ENCODE results near the gene LINGO1. TPM values are rescaled to one million over a fixed set of nuclear protein-coding genes. Genes with fewer than 3 reads are reported as not detected.

LINGO1 gene
- total RNA-seq, 2 experiments from 2014 or later = not detected

DNA sequence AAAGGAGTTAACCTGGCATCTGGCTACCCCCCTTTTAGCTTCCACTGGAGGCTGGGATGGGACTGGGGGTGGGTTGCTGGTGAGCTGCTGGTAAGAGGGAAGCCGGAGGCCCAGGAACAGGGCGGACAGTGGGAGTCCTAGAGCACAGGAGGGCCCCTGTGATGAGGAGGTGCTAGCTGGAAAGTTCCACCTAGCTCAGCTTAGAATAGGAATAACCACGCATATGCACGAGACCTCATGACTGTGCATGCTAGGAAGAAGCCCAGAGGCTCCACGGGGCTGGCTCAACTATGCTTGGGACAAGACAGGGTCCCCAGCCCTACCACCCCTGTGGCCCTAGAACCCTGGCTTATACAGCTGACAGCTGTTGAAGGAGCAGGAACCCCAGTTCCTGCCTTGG, 34.1 kb downstream of the LINGO1 start:
- CTCF ChIA-PET = interaction anchor here (1.4 kb wide), 1 partner anchor 35 kb away, joined by 3 read pairs; no protein-coding TSS in a partner anchor
- H3K4me3 Mint-ChIP-seq = no peak overlapping the region
- no peak for ATAC-seq

DNA sequence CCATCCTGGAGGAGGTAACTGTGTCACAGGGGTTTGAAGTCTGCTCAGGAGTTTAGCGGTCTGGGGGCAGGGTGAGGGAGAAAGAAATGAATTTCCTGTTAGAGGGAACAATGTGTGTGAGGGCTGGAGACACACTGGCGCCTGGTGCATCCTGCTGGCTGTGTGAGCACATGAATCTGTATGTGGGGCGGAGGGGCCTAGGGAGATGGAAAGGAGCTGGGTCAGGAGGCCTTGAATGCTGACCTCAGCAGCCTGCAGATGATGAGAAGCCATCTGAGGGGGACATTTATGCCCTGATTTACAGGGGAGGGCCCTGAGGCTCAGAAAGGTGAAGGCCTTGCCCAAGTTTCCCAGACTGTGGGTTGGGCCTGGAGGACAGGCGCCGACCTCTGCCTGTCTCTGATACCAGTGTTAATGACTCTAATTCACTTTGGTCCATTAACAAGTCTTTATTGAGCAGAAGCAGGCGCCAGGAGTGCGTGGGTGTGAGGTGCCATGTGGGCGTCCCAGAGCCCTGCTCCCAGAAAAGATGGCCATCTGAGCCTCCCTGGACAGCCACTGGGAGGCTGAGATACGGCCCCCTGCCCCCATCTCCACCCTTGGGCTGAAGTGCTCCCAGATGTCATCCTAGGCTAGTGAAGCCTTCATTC, 34.8 kb downstream of the LINGO1 start:
- Mint-ChIP-seq H3K4me1 (ENCODE audit: low read depth) (no peaks in the 10 kb centered on the region), H3K27ac (no peak overlapping the region), H3K9me3 (no peaks in the 10 kb centered on the region), H3K4me3 (no peak overlapping the region), H3K27me3 (no peaks in the 10 kb centered on the region), H3K36me3 (ENCODE audit: low read depth) (no peaks in the 10 kb centered on the region)
- intact Hi-C loops (cut with micrococcal nuclease) = no loop called here
- DNase-seq (no peak), ATAC-seq (no peak)
- TF ChIP-seq, protein P1, sequence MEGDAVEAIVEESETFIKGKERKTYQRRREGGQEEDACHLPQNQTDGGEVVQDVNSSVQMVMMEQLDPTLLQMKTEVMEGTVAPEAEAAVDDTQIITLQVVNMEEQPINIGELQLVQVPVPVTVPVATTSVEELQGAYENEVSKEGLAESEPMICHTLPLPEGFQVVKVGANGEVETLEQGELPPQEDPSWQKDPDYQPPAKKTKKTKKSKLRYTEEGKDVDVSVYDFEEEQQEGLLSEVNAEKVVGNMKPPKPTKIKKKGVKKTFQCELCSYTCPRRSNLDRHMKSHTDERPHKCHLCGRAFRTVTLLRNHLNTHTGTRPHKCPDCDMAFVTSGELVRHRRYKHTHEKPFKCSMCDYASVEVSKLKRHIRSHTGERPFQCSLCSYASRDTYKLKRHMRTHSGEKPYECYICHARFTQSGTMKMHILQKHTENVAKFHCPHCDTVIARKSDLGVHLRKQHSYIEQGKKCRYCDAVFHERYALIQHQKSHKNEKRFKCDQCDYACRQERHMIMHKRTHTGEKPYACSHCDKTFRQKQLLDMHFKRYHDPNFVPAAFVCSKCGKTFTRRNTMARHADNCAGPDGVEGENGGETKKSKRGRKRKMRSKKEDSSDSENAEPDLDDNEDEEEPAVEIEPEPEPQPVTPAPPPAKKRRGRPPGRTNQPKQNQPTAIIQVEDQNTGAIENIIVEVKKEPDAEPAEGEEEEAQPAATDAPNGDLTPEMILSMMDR (IDR thresholded peaks at IDR 0.05) = no peak
- CTCF ChIA-PET = no interaction called here
- POLR2A ChIA-PET = no interaction called here

More for the DNA sequence above, 34.1 kb downstream of the LINGO1 start:
- POLR2A ChIA-PET = no interaction called here
- Mint-ChIP-seq H3K27me3 (no peaks in the 10 kb centered on the region), H3K9me3 (no peaks in the 10 kb centered on the region), H3K36me3 (ENCODE audit: low read depth) (no peaks in the 10 kb centered on the region), H3K27ac (no peak overlapping the region), H3K4me1 (ENCODE audit: low read depth) (no peaks in the 10 kb centered on the region)
- no peak for DNase-seq
- TF ChIP-seq, protein P1 (IDR thresholded peaks at IDR 0.05) = no peak
- intact Hi-C loops (cut with micrococcal nuclease) = no loop called here

DNA sequence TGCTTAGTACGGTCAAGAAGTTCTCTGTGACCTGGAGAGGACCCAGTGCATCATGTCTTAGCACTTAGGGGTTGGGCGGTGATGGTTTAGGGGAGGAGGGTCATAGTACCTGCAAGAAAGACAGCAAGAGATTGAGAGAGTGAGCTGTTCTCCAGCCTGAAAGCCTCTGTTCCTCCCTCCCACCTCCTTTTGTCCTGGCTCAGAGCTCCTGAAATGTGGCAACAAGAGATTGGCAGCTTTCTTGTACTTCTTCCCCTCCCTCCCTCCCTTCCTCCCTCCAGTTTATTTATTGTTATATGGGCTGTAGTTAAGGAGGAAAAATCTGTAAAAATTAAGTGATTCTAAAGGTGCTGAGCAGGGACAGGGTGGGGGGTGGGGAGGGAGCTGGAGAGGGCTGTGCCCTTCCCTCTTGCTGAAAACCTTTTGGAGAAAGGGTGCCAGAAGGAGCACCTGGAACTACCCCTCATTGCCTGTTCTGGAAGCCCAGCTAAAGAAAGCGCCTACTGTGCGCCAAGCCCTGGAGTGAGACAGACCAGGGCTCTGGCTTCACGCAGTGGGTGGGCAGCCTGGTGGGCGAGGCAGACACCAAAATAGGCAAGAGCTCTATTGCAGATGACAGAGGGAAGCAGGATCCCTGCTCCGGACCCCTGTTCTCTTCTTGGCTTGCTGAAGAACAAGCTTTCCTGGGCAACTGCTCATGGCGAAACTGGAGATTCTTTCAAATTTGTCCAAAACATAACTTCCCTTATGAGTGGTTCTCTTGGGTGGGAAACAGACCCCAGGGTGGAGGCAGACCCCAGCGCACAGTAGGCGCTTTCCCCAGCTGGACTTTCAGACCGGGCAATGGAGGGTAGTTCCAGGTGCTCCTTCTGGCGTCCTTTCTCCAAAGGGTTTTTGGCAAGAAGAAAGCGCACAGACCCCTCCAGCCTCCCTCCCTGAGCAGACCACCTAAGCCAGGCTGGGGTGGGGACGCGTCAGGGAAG, 35.6 kb downstream of the LINGO1 start:
- CTCF ChIA-PET = no interaction called here
- no peak overlapping the region for H3K27ac Mint-ChIP-seq
- ATAC-seq (no peak), DNase-seq (no peak)
- H3K4me3 Mint-ChIP-seq = no peak overlapping the region
- intact Hi-C loops (cut with micrococcal nuclease) = no loop called here
- TF ChIP-seq, protein P1 (IDR thresholded peaks at IDR 0.05) = no peak
- no peaks in the 10 kb centered on the region for H3K9me3 Mint-ChIP-seq
- no peaks in the 10 kb centered on the region for H3K4me1 Mint-ChIP-seq (ENCODE audit: low read depth)
- H3K36me3 Mint-ChIP-seq (ENCODE audit: low read depth) = no peaks in the 10 kb centered on the region
- no peaks in the 10 kb centered on the region for H3K27me3 Mint-ChIP-seq
- POLR2A ChIA-PET = no interaction called here

DNA sequence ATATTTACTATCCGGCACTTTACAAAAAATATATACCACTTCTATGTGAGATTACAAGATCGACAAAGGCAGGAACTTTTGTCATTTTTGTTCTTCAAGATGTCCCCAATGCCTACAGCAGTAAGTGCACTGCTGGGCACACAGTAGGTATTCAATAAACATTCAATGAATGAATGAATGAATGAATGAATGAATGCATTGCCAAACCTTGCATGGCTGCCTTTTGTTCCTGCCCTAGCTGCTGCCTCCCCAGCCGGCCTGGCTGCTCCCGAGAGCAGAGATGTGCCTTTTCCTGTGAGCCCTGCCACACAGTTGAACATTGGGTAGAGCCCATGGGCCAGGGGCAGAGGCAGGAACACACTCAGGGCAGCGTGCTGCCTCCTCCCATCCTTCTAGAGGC, 37.5 kb downstream of the LINGO1 start:
- no peak for ATAC-seq

More for the DNA sequence above, 37.5 kb downstream of the LINGO1 start:
- Mint-ChIP-seq H3K27ac (no peak overlapping the region), H3K9me3 (no peaks in the 10 kb centered on the region), H3K4me1 (ENCODE audit: low read depth) (no peaks in the 10 kb centered on the region), H3K27me3 (no peaks in the 10 kb centered on the region), H3K4me3 (no peak overlapping the region), H3K36me3 (ENCODE audit: low read depth) (no peaks in the 10 kb centered on the region)
- POLR2A ChIA-PET = no interaction called here
- intact Hi-C loops (cut with micrococcal nuclease) = no loop called here
- CTCF ChIA-PET = no interaction called here
- no peak for DNase-seq
- TF ChIP-seq, protein P1 (IDR thresholded peaks at IDR 0.05) = no peak

All from activated CD8-positive, alpha-beta T cell treated with anti-CD3 and anti-CD28 coated beads for 36 hours (primary cell).